ENCODE data around the gene SP3.

The SP3 gene

DNA sequence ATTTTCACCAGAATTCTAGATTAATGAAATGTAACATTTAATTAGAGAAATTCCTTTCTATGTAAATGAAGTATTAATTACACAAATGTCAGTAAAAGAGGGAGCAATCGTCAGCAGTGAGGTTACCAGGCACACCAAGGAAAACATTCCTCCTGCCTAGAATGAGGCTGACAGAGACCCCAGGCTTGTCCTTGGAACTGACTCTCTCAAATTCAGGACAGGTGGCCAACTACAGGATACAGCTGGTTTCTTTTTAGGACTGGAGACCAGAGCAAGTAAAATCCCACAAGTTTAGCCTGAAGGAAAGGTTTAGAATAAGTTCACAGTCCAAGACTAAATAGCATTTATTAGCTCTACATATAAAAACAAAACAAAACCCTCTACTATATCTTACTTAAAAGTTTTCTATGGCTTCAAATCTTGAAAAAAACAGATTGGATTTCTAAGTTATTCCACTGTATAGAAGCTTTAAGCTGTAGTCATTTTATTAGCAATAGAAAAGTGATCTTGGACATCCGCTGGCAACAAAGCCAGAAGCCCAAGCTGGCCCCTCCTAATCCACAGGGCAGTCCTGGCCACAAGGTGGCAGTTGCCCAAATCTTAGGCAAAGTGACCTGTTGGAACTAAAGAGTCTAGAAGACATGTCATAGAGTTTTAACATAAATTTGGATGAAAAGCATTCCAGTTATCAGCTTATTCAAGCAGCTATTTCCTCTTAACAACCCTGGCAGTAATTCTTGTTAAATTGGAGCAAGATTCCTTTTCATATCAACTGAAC lies 81.0 kb downstream of the SP3 start:
- DNase-seq, result peak; percentile 38

DNA sequence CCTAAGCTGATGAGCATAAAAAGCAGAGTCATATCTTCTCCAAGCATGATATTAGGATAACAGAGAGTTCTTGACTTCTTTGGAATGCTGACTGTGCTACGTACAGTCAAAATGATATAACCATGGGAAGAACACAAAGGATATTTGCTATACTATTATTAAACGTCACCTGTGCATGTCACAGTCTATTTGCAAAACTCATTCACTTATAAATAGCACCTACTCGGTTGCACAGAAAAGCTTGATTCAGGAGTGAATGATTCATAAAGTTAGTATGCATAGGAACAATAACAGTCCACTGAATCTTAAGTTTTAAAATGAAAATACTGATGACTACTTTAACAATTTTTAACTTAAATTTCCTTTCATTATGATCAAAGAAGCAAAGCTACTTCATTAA lies 83.3 kb downstream of the SP3 start:
- no peak for DNase-seq

DNA sequence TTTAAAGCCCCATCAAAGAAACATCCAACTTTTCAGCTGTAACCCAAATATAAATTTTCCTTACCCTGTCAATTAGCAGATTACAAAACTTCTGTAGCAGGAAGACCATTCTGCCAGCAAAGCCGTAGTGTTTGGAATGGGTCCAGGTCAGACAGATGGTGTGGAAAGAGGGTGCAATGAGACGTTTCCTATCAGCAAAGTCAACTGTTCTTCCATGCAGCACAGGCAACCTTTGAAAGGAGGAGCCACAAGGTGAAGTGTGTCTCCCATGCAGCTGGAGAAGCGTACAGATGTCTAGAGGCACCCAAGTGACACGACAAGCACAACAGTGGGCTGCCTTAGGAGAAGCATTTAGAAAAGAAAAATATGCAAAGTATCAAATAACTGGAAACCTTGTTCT lies 83.7 kb downstream of the SP3 start:
- no peak for DNase-seq

DNA sequence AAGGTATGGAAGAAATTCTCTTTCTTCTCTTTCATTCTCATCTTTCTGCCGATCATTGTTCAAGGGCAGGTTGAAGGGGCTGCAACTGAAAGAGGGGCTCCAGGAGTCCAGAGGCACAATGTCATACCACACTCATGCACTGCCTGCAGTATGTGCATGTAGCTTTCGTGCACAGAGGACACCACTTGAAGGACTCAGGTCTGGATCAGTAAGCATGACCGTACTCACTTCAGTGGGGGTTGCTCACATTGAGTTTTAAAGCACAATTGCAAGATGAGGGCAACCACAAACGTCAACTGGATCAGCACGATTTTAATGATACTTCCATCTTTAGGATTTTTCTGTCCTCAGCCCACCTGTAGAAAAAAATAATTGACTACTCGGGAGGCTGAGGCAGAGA lies 84.6 kb downstream of the SP3 start:
- DNase-seq, result no peak

DNA sequence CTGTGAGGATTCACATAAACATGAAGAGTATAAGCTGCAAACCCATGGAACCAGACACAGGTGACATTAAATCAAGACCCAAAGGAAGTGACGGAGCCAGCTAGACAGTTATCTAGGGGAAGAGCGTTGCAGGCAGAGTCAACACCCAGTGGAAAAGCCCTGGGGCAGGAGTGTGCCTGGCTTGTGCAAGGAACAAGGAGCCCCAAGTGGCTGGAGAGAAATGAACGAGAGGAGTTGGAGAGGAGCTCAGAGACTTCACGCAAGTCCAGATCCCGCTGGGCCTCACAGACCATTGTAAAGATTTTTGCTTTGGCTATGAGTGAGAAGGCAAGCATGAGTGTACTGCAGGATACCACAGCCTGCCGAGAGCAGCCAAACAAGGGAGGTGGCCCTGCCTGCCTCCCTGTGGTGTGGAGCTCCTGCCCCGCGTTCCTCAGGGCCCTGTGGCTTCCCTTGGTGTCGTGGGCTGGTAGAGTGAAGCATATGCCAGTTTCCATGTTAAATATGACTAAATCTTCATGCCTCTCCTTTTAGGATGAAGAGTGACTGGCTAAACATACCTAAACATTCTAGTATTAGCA lies 88.2 kb downstream of the SP3 start:
- no peak for DNase-seq

DNA sequence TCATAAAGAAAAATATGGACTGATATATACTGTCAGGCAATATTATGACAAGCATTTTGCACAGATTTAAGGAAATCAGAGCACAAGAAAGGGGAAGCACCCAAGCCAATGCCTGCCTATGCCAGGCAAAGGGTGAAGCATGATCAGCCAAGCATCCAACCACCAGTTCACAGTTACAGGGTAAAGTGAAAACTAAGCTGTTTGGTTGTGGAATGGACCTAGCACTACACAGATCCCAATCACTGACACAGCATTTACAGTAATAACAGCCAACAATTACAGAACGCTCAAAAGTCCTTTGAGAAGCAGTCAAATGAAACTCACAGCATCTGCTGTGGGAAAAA lies 90.3 kb downstream of the SP3 start:
- no peak for DNase-seq

DNA sequence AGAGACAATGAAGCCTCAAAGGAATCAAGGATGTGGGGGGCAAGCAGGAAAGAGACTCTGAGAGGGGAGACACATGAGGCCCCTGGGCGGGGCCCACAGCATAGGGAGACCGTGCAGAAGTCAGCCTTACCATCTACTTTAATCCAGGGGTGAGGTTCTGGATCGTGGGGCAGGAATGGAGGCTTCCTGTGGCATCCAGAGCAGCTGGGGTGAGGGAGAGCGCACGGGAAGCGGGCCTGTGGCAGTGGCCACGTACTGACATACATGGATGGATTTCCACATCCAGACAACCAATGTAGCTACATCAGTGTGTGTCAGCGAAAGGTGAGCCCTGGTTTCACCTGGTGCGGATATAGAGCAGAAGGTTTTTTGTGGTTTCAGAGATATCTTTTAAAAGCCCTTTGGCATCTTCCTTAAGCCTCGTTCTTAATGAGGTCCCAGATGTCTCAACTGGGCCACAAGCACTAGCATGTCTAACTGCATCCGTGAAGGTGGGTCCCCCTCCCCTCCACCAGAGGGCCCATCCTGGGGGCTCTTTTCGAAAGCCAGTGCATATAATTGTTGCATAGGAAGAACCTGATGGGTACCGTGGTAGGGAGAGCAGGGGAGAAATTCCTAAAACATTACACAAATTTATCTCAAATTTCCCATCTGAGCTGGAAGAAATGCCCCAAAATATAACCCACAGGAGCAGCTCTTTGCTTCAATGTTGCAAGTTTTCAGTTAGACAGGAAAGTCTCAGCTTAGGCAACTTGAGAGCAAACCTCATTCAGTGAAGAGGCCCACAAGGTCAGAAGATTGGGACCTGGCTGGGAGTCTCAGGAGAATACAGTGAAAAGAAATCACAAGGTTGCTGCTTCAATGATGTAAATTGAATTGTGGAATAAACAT lies 90.9 kb downstream of the SP3 start:
- DNase-seq, result no peak

DNA sequence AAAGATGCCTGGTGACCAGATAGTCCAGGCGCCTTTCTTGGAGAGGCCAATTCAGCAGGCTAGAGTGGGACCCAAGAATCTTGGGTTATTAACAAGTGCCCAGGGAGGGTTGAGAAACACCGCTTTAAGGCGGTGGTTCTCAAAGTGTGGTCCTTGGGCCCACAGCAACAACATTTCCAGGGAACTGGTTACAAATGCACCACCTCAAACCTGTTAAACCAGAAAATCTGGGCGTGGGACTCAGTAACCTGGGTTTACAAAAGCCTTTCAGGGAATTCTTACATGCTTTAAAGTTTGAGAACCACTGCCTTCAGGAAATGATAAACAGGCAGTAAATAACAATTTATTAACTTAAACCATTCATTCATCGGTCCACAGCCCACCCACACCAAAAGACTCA lies 92.5 kb downstream of the SP3 start:
- DNase-seq, result no peak

DNA sequence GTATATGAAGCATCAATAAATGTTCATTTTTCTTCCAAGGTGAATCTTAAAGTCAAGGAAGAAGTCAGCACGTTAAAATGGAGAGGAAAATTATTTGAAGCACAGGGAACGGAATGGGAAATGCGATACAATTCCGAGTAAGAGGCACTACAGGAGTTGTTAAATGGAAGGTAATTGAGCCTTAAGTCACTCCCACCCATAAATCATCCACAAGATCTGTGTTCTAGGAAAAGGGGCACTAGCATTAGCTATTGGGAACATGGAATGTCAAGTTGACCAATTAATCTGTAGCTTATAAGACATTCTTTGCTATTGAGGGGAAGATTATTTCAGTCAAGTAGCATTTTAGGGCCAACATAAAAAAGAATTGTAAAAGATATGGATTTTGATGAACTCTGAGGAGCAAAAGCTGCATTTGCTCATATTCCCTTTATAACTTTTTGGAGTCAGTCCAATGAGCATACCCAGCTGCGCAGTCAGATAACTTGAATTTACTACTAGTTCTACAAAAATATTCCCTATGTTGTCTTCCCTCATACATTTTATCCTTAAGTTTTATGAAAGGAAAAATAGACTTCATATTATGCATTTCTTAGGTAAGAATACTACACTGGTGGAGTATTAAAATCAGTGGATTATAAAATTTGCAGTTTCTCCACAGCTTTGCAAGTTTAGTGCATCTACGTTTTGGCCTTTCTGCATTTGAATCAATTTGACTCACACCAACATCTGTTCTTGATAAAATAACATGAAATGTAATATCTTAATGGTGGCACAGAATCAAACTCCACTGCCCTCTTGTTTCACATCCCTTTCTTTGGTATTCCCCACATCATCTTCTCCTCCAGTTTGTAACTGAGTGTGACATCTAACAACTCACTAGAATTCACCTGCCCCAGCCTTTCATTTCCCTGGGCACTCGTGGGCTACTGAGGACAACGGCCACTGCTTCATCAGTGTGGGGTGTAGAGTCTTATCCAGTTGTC lies 95.6 kb downstream of the SP3 start:
- DNase-seq, result no peak

DNA sequence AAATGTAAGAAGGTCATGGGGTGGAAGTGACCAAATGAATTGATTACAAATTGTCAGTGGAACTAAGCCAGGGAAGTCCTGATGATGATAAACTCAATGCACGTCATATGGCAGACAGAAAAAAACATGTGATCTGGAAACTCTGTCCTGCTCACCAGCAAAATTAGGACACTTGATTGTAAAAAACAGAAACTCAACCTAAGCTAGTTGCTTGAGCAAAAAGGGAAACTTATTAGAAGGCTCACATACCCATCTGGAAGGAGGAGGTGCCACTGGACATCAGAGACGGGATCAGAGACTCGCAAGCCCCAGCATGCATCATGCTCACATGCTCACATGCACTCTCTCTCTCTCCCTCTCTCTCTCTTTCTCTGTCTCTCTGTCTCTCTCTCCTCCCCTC lies 96.8 kb downstream of the SP3 start:
- DNase-seq, result no peak

DNA sequence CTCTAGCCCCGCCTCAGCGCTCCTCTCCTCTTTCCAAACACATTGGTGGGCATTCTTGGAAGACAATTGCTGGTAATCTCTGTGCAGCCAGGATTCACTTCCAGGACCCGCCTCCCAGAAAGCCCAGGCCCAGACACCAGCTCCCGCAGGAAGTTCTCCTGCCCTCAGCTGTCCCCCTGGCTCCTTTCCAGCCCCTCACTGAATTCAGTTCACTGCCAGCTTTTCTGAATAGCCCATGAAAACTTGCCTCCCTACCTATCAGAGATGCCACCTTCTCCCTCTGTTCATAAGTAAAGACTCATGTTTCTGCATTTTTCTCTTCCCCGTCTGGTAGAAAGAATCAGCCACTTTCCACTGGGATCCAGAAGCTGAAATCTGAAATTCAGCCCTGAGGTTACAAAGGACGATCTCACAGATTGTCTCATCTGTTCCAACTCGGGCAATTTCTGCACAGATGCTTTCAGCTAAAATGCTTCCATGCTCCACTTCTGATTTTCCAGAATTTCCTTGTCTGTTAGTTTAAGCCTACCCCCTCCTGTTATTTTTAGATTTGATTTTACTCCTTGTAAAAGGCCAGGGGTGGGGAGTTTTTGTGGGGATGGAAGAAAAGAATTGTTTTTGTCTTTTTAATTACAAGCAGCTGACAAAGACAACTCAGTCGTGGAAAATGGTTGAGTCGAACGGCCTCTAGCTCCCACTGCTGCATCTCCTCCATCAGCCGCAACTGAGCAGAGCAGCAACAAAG lies 98.1 kb downstream of the SP3 start:
- no peak for DNase-seq

DNA sequence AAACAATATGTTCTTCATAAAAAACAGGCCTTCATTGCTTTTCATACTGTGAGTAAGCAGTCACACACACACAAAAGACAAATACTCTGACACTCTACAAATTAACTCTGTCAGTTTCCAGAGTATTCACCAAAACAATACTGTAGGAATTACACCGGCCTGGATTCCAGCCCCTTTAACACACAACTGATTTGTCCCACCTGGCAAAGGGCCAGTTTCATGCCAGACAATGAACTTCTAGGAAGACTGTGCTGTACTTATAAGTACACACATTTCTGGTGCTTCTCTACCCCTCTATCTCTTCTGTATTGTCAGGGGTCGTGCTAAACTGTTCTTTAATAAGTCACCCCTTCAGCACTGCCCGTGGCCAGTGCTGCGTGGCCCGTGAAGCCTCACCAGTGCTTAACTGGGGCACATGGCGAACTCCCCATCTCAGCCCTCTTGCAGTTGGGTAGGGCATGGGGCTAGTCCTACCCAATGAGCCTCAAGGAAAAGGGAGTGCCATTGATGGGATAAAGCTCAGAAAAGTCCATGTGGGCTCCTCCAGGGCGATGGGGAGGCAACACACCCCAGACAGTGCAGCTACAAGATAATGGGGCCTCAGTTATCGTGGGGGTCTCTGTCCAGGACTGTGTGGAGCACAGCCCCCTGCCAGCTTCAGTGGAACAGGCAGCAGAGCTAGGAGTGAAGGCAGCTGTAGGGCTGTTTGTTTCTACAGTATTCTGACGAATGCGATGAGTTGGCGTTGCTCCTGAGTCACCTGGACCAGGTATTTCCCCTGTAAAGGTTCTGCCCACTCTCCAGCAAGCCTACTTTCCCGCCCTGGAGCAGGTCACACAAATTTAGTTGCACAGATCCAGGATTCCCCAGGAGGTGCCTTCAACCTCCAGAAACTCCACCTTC lies 99.0 kb downstream of the SP3 start:
- DNase-seq, result no peak

DNA sequence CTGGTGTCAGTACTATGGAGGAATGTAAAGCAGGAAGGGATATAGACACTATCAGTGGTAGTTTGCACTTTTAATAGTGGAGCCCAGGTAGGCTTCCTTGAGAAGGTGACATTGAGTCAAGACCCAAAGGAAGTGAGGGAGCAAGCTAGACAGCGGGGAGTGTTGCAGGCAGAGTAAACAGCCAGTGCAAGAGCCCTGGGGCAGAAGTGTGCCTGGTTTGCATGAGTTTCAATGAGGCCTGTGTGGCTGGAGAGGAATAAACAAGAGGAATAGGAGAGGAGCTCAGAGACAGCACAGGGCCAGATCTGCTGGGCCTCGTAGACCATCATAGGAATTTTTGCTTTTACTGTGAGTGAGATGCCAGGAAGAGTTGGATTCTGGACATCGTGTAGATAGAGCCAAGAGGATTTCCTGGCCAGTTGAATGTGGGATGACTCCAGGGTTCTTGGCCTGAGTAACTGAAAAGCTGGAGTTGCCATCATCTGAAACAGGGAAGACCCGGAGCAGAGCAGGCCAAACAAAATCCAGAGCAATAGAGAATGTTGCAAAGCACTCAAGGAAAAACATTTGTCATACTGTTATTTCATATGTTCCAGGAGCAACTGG lies 102.5 kb downstream of the SP3 start:
- DNase-seq, result no peak

DNA sequence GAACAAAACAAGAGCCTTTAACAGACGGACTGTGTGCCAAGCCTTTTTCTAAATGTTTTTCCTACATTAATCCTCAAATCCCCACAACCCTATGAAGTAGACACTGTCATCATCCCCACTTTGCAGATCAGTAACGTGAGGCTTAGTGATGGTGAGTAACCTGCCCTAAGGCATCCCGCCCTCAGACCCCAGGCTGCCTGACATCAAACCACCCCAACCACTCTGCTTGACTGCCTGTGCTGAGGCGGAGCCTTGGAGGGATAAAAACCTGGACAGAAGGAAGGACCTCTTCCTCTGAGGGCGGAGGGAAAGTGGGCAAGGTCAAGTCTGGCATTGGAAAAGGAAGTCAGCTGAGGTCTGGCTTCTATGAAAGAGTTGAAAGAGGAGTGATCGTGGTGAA lies 104.6 kb downstream of the SP3 start:
- DNase-seq, result no peak

DNA sequence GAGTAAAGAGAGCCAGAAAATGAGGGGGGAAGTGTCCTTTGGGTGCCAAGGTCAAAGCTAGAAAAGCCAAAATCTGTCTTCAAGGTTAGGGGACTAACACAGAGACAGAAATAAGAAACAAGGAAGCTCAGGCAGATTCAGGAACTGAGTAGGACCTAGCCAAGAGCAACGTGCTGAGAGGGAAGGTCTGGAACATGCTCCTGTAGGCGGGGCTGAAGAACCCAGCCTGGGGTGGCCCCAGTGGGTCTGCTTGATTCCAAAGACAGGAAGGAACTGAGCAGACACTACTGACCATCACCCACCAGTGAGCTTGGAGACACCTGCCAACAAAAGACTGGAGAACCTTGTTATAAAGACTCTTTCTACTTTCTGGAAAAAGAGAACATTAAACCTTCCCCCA lies 105.1 kb downstream of the SP3 start:
- no peak for DNase-seq

DNA sequence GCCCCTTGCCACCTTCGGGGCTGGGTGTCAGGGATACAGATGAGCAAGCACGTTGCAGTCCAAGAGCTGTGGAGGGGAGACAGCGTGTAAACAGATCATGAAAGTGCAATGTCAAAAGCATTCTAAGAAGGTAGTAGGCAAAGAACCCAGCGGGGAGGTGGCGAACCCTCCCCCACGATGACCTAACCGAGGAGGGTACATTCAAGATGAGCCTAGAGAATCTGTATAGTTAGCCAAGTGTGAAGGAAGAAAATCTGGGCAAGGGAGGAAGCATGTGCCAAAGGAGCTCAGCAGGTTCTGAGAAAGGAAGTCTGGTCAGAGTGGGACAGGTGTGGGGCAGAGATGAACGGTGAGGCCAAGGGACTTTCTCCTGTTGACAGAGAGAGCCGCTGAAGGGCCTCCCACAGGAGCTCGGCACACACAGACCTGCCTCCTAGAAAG lies 106.9 kb downstream of the SP3 start:
- DNase-seq, result no peak
